Diencephalon (tissue), 1 donor: ENCODE data around the gene ZNF619. TPM values are rescaled to one million over a fixed set of nuclear protein-coding genes. Genes with fewer than 3 reads are reported as not detected.

Experiments
- small RNA-seq: library from RNA; depleted of rRNA; stranded (forward); fragments of <200 nt; gene quantifications from one replicate; pipeline ENCODE3, GENCODE V24; 2014
- total RNA-seq: library from RNA; depleted of rRNA; stranded (reverse); fragments of >200 nt; gene quantifications from one replicate; pipeline ENCODE4 v1.2.3, GENCODE V29; 2014

Gene ZNF619
- 6.2 TPM for total RNA-seq

DNA sequence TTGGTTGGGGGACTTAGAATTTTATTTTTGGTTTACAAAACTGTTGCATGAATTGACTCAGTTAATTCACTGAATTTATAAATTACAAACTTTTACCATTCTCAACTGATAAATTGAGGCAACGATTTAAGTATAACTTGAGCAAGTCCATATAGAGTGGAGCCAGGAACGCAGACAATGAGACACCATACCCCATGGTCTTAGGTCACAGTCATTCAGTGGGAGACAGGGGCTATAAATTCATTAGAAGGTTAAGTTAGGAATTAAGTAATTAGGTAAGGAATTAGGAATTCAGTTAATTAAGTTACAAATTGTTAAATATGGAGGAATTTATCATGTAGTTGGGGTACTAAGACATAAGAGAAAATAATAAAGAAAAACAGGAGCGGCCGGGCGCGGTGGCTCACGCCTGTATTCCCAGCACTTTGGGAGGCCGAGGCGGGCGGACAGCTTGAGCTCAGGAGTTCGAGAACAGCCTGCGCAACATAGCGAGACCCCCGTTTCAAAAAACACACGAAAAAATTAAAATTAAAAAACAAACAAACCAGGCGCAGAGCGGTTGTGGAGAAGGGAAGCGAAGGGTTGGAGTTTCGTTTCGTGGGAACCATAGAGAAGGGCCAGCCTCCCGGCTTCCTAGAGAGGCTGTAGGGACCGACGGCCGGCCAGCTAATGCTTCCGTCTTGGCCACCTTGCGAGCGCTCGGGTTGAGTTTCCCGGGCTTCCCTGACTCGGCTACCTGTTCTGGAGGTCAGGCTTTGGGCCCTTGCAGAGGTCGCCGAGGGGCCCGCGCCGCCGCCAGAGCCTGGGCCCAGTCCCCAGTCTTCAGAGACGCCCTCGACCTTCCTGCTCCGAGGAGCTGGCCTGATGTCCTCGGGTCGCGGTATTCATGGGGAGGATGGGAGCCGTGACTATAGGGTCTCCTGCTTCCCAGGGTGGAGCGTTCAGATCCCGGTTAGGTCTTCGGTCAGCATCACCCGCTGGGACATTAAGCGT lies at the start of gene ZNF619:
ZNF619 (plus strand) TSS at position 645 of the 993 bp plus-strand sequence. CDS start 858 bp downstream, outside the sequence.

DNA sequence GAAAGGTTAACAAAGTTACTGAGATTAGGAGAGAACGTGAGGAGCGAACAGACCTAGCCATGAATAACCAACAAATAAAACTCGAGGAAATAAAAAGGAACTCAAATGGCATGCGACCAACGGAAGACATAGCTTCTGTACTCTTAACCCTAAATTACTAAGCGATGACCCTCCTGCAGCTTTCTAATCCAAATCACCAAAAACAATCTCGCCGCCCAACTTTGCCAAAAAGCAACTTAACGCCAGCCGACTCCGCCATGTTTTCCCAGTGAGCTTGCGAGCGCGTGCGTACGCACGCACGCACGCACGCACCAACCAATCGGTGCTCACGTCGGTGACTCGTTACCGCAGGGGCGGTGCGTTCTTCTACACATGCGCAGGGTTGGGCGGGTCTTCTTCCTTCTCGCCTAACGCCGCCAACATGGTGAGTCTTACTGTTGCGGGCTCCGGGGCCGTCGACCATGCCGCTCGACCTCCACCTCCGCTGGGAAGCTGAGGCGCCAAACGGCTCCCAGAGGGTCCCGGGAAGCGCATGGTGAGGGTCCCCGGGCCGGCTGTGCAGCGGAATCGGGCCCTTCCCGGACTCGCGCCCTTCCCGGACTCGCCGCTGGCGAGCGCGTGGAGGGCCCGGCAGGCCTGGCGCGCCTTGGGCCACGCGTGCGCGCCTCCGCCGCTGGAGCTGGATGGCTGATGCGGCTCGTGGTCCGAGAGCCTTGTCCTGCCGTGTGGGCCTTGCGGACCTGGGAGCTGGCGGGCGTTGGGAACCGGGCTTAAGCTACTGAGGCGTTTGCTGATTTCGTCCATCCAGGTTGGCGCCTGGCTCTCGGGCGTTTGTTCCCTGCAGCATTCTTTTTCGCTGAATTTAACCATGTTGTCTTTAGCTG lies 19.7 kb upstream of the ZNF619 start, which contains the start of gene RPL14:
RPL14 (plus strand) TSS at position 400 of the 884 bp plus-strand sequence; CDS start at position 533, 133 bp downstream.

GRCh38 chr3:40505599-40506462 lies 28.9 kb downstream of the ZNF619 start, which contains the start of gene ZNF620:
ZNF620 (plus strand) TSS chr3:40506039; CDS start chr3:40506353, 314 bp downstream.

DNA sequence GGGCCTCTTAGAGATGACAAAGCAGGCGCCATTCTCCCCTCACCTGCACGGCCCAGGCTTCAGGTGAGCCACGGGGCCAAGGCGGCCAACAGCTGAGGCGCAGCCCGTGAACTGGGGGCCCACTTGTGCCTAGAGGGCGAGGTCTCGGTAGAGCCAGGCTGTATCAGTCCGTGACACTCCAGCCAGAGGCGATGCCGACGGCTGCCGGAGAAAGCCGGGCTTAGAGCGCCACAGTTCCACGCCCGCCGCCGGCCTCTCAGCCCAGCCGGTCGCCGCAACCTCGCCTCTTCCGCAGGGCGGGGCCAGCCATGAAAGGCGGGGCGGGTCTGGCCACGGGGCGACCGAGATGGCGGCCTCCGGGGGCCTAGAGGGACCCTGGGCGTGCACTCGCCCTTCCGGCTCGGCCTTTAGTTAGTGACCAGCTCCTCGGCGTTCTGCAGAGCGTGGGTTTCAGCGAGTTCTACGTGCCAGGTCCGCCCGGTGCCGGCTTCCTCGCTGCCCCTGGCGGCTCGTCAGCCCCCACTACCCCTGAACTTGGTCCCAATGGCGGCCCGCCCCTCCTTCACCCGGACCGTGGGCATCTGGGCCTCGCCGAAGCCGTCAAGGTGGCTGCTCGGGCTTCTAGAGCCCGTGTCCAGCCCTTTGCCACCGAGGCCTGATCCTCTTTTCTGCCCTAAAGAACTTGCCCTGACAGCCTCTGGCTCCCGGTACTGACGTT lies 47.8 kb downstream of the ZNF619 start, which contains the start of gene ZNF621:
ZNF621 (plus strand) TSS at position 393 of the 718 bp plus-strand sequence. CDS start 881 bp downstream, outside the sequence.

Small RNA genes lying within 50 kb of the gene (small RNA-seq; reads per million reads assigned to genes)
- gene RNU5B-2P: 6.8 reads per million, percentile 92 among the genes with 10 or more reads in this experiment

Other genes with a start within 250 kb of the ZNF619 start
- gene EIF1B, start 167.4 kb upstream of the ZNF619 start, total RNA-seq: 40.1 TPM
- gene ENTPD3, start 89.9 kb upstream of the ZNF619 start, total RNA-seq: 17.8 TPM
- 117 TPM for gene RPL14, start 19.8 kb upstream of the ZNF619 start, total RNA-seq
- 16.4 TPM for gene ZNF620, start 28.9 kb downstream of the ZNF619 start, total RNA-seq
- 15.5 TPM for gene ZNF621, start 47.8 kb downstream of the ZNF619 start, total RNA-seq